Measurements from ENCODE around the gene TMEM91. TPM values are rescaled to one million over a fixed set of nuclear protein-coding genes. Genes with fewer than 3 reads are reported as not detected.

Gene TMEM91
- polyA plus RNA-seq, 1 donor (not counting 4 experiments of a cell fraction or from before 2014, with no cell fraction given): 6.3 TPM

- no peaks in the 10 kb centered on the region for H3K27me3 ChIP-seq (ENCODE audit: control insufficient read depth, extremely low read depth, insufficient read depth, low read length)
- H4K20me1 ChIP-seq (ENCODE audit: control insufficient read depth, extremely low read depth, insufficient read depth, low read length): no peaks in the 10 kb centered on the region
- peaks cover 5% of the 10 kb centered on the region for H3K4me1 ChIP-seq (ENCODE audit: control insufficient read depth, extremely low read depth, insufficient read depth, low read length)
- no peak overlapping the region for H3K4me3 ChIP-seq (ENCODE audit: control insufficient read depth in 2 of 3, extremely low read depth in 1 of 3, insufficient read depth in 2 of 3, low read depth in 1 of 3, low read length in 3 of 3)
- no peak overlapping the region for H3K9ac ChIP-seq (ENCODE audit: control insufficient read depth, extremely low read depth, insufficient read depth, low read length)
- peaks cover 0 to 5% of the 10 kb centered on the region in 2 experiments for H3K36me3 ChIP-seq (ENCODE audit: control insufficient read depth in 2 of 2, extremely low read depth in 1 of 2, insufficient read depth in 2 of 2, low read length in 2 of 2)
- H3K9me3 ChIP-seq (ENCODE audit: control insufficient read depth, low read depth, low read length): no peaks in the 10 kb centered on the region
- no peak overlapping the region for H2AFZ ChIP-seq (ENCODE audit: control insufficient read depth, low read length)
- no peaks in the 10 kb centered on the region for H3K79me2 ChIP-seq (ENCODE audit: control insufficient read depth, insufficient read depth, low read length)
- H3K4me2 ChIP-seq (ENCODE audit: control insufficient read depth, extremely low read depth, insufficient read depth, low read depth, low read length): no peak overlapping the region
- H3K9me1 ChIP-seq (ENCODE audit: control insufficient read depth, extremely low read depth, insufficient read depth, low read length): no peaks in the 10 kb centered on the region
- TF ChIP-seq CTCF (optimal IDR thresholded peaks at IDR 0.05 in 1 of 3, IDR thresholded peaks at IDR 0.05 in 1 of 3, conservative IDR thresholded peaks at IDR 0.05 in 1 of 3; ENCODE audit: extremely low read depth in 1 of 3, insufficient read depth in 2 of 3, low read length in 3 of 3) (no peak), EZH2 (IDR thresholded peaks at IDR 0.05; ENCODE audit: low read length) (no peak)
- no peak overlapping the region for H3K27ac ChIP-seq (ENCODE audit: control insufficient read depth, insufficient read depth, low read length)
- FAIRE-seq: no peak
- dilution Hi-C loops (cut with MboI; ENCODE audit: extremely low pct_ligation_motif_present, low sequenced_read_pairs): no loop called here
- DNase-seq (ENCODE audit: low read depth, low spot score): no peak
Observed at GRCh38 chr19:41410336-41411054, 34.2 kb downstream of the TMEM91 start.

- dilution Hi-C loops (cut with MboI; ENCODE audit: extremely low pct_ligation_motif_present, low sequenced_read_pairs): no loop called here
Observed at GRCh38 chr19:41411100-41411967, 35.0 kb downstream of the TMEM91 start.

More at GRCh38 chr19:41411100-41411967, 35.0 kb downstream of the TMEM91 start:
- peaks cover 0 to 5% of the 10 kb centered on the region in 2 experiments for H3K36me3 ChIP-seq (ENCODE audit: control insufficient read depth in 2 of 2, extremely low read depth in 1 of 2, insufficient read depth in 2 of 2, low read length in 2 of 2)
- H3K4me2 ChIP-seq (ENCODE audit: control insufficient read depth, extremely low read depth, insufficient read depth, low read depth, low read length): no peak overlapping the region
- peaks cover 5% of the 10 kb centered on the region for H3K4me1 ChIP-seq (ENCODE audit: control insufficient read depth, extremely low read depth, insufficient read depth, low read length)
- no peak overlapping the region for H3K9ac ChIP-seq (ENCODE audit: control insufficient read depth, extremely low read depth, insufficient read depth, low read length)
- TF ChIP-seq CTCF (optimal IDR thresholded peaks at IDR 0.05 in 1 of 3, IDR thresholded peaks at IDR 0.05 in 1 of 3, conservative IDR thresholded peaks at IDR 0.05 in 1 of 3; ENCODE audit: extremely low read depth in 1 of 3, insufficient read depth in 2 of 3, low read length in 3 of 3): no peak
- TF ChIP-seq EZH2 (IDR thresholded peaks at IDR 0.05; ENCODE audit: low read length): no peak
- no peaks in the 10 kb centered on the region for H3K27me3 ChIP-seq (ENCODE audit: control insufficient read depth, extremely low read depth, insufficient read depth, low read length)
- FAIRE-seq (no peak), DNase-seq (ENCODE audit: low read depth, low spot score) (no peak)
- no peak overlapping the region for H3K4me3 ChIP-seq (ENCODE audit: control insufficient read depth in 2 of 3, extremely low read depth in 1 of 3, insufficient read depth in 2 of 3, low read depth in 1 of 3, low read length in 3 of 3)
- H4K20me1 ChIP-seq (ENCODE audit: control insufficient read depth, extremely low read depth, insufficient read depth, low read length): no peaks in the 10 kb centered on the region
- H3K9me3 ChIP-seq (ENCODE audit: control insufficient read depth, low read depth, low read length): no peaks in the 10 kb centered on the region
- H2AFZ ChIP-seq (ENCODE audit: control insufficient read depth, low read length): no peak overlapping the region
- no peaks in the 10 kb centered on the region for H3K9me1 ChIP-seq (ENCODE audit: control insufficient read depth, extremely low read depth, insufficient read depth, low read length)
- no peak overlapping the region for H3K27ac ChIP-seq (ENCODE audit: control insufficient read depth, insufficient read depth, low read length)
- no peaks in the 10 kb centered on the region for H3K79me2 ChIP-seq (ENCODE audit: control insufficient read depth, insufficient read depth, low read length)

Data from keratinocyte (primary cell).